ENCODE results near the gene ING3. TPM values are rescaled to one million over a fixed set of nuclear protein-coding genes. Genes with fewer than 3 reads are reported as not detected.

The ING3 gene
- total RNA-seq, 4 donors from 2014 or later, result 11.2 to 23.0 (median 16.7) TPM

DNA sequence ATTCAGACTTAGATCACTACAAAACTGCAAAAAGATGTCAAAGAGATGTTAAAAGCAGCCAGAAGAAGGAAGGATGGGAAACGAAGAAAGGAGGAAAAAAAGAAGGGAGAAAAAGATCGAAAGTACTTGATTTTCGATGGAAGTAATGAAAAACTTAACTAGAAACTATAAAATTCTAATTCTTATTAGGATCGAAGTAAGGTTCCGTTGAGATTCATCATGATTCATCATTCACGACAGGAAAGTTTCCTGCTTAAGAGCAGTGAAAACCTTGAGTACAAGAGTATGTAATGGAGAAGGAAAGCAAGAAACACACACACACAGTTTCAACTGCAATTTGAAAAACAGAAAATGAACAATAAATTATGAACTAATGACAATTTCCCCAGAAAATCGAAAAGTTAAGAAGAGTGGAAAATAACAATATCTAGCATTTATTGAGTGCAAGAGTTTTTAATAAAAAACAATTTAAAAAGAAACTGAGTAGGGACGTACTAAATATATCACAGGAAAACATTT lies 1.1 kb upstream of the ING3 start:
- no peaks in the 10 kb centered on the region for H3K27me3 ChIP-seq
- H3K4me1 ChIP-seq, result peaks cover 5 to 32% (median 9%) of the 10 kb centered on the region in 3 donors
- TF ChIP-seq POLR2A (IDR thresholded peaks at IDR 0.05) (no peak), EP300 (IDR thresholded peaks at IDR 0.05) (no peak)
- no peaks in the 10 kb centered on the region for H3K9me3 ChIP-seq
- no peak overlapping the region for H3K27ac ChIP-seq
- H3K4me3 ChIP-seq, result peak overlapping the region; percentile 50 to 65
- ATAC-seq, result no peak
- WGBS, 2 donors (ENCODE audit: low coverage in 1 of 2), result 52 to 65% methylated on average over 8 of the region's 8 CpGs
- peaks cover 0 to 14% of the 10 kb centered on the region in 2 donors for H3K36me3 ChIP-seq

DNA sequence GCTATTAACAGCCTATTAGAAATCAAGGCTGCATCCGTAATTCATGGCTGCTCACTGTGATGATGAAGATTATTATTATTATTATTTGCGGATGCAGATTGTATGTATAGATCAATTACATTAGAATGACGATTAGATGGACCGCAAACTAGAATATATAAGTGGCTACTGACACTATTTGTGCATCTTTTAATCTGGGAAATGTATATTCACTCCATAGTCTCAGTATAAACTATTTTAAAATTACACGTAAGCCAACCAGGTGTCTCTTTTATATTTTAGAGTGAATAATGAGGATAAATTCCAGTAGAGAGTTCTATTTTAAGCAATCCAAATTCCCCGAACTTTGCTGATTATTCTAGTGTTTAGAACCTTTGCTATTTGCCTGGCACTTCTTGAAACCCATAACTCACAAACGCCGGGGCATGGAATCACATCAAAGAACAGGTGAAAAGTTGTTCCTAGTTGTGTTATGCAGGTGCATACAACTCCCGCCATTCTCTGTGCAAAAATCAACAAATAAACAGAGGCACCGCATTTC lies 509 bp upstream of the ING3 start:
- 1% methylated on average over 9 to 10 of the region's 10 CpGs for WGBS, 2 donors (ENCODE audit: low coverage in 1 of 2)
- Histone ChIP-seq H3K4me1 (peaks cover 7 to 38% (median 9%) of the 10 kb centered on the region in 3 donors), H3K9me3 (no peaks in the 10 kb centered on the region), H3K36me3 (peaks cover 0 to 20% of the 10 kb centered on the region in 2 donors), H3K4me3 (peak overlapping the region; percentile 50 to 65), H3K27ac (peak overlapping the region; percentile 50 to 96 (median 84)), H3K27me3 (no peaks in the 10 kb centered on the region)
- TF ChIP-seq POLR2A (IDR thresholded peaks at IDR 0.05) (no peak), POLR2AphosphoS5 (IDR thresholded peaks at IDR 0.05) (no peak), EP300 (IDR thresholded peaks at IDR 0.05) (no peak)
- TF ChIP-seq, protein P1, sequence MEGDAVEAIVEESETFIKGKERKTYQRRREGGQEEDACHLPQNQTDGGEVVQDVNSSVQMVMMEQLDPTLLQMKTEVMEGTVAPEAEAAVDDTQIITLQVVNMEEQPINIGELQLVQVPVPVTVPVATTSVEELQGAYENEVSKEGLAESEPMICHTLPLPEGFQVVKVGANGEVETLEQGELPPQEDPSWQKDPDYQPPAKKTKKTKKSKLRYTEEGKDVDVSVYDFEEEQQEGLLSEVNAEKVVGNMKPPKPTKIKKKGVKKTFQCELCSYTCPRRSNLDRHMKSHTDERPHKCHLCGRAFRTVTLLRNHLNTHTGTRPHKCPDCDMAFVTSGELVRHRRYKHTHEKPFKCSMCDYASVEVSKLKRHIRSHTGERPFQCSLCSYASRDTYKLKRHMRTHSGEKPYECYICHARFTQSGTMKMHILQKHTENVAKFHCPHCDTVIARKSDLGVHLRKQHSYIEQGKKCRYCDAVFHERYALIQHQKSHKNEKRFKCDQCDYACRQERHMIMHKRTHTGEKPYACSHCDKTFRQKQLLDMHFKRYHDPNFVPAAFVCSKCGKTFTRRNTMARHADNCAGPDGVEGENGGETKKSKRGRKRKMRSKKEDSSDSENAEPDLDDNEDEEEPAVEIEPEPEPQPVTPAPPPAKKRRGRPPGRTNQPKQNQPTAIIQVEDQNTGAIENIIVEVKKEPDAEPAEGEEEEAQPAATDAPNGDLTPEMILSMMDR (IDR thresholded peaks at IDR 0.05), result no peak
- ATAC-seq, result no peak

DNA sequence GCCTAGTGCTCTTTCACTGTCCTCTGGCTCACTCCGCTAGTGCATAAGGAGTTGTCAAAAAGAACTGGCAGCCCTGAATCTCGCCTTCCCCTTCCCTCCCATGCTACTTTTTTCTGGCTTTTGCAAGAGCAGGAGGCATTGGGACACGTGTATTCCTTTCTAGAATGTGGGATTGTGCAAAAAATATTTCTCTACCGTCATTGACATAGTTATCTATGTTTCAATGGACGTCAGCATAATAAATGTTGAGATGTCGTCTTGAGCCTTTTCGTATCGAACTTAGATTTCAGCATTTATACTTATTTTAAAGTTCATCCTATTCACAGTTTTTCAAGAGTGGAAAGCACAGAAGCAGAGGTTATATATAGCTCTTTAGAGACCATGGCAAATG lies 727 bp downstream of the ING3 start:
- no peaks in the 10 kb centered on the region for H3K27me3 ChIP-seq
- H3K4me1 ChIP-seq, result peaks cover 9 to 48% (median 9%) of the 10 kb centered on the region in 3 donors
- H3K36me3 ChIP-seq, result peaks cover 2 to 32% of the 10 kb centered on the region in 2 donors
- H3K27ac ChIP-seq, result peak overlapping the region; percentile 83 to 97 (median 96)
- WGBS, 2 donors (ENCODE audit: low coverage in 1 of 2), result 2 to 6% methylated on average over 8 of the region's 8 CpGs
- TF ChIP-seq, protein P1 (IDR thresholded peaks at IDR 0.05), result no peak
- TF ChIP-seq EP300 (IDR thresholded peaks at IDR 0.05), result no peak
- TF ChIP-seq POLR2AphosphoS5 (IDR thresholded peaks at IDR 0.05), result no peak
- TF ChIP-seq POLR2A (IDR thresholded peaks at IDR 0.05), result no peak
- H3K4me3 ChIP-seq, result peak overlapping the region; percentile 50 to 65
- H3K9me3 ChIP-seq, result no peaks in the 10 kb centered on the region
- peak; percentile 48 for ATAC-seq

DNA sequence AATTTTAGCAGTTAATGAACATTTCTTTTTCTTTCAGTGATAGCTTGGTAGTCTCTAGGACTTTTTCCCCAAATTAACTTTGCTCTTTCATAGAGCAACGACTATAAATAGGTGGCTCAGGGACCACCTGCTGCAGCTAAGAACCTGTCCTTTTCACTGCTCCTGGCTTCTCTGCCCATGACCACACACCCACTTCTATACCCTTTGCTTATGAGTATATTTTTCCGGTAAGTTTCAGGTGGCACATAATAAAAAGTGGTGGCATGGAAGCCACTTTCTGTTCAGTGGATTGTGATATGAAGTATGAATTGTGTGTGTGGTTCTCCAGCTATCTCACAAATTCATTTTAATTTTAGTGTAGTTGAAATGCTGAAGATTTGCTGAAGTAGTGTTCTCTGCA lies 1.2 kb downstream of the ING3 start:
- peak overlapping the region in 3 of 4 donors; percentile 12 to 96 (median 96) for H3K27ac ChIP-seq
- TF ChIP-seq, protein P1 (IDR thresholded peaks at IDR 0.05), result no peak
- TF ChIP-seq EP300 (IDR thresholded peaks at IDR 0.05) (no peak), POLR2AphosphoS5 (IDR thresholded peaks at IDR 0.05) (no peak), POLR2A (IDR thresholded peaks at IDR 0.05) (no peak)
- H3K9me3 ChIP-seq, result no peaks in the 10 kb centered on the region
- H3K27me3 ChIP-seq, result no peaks in the 10 kb centered on the region
- H3K4me1 ChIP-seq, result peaks cover 9 to 48% (median 9%) of the 10 kb centered on the region in 3 donors
- no peak for ATAC-seq
- peak overlapping the region; percentile 50 to 65 for H3K4me3 ChIP-seq
- peaks cover 5 to 38% of the 10 kb centered on the region in 2 donors for H3K36me3 ChIP-seq
- 52 to 67% methylated on average over 2 of the region's 2 CpGs for WGBS, 2 donors (ENCODE audit: low coverage in 1 of 2)

DNA sequence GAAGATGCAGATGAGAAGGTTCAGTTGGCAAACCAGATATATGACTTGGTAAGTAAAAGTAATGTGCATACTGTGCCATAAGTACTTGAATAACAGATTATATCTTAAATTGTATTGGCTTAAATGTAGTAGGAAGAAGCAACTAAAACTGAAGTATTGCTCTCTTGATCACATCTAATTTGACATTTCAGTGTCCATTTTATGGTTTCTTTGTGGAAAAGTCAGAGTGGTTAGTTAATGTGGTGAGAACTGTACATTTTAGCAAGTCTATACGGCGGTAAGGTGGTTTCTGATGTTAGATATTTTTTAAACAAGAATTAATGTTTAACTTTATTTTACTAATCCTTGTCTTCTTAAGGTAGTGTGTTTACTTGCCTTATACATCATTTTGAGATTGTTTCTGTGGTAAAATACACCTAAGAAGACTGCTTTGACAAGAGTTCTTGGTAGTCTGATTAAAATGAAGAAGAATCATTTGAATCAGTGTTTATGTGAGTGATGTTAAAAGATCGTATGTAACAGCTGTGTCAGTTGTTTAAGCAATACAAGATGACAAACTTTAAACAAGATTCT lies 5.1 kb downstream of the ING3 start:
- peaks cover 5 to 63% of the 10 kb centered on the region in 2 donors for H3K36me3 ChIP-seq
- ATAC-seq, result no peak
- no peaks in the 10 kb centered on the region for H3K27me3 ChIP-seq
- no peak overlapping the region for H3K27ac ChIP-seq
- no peaks in the 10 kb centered on the region for H3K9me3 ChIP-seq
- 41 to 55% methylated on average over 3 of the region's 3 CpGs for whole genome bisulfite sequencing, 2 donors (ENCODE audit: low coverage in 1 of 2)
- H3K4me3 ChIP-seq, result no peak overlapping the region
- H3K4me1 ChIP-seq, result peaks cover 9 to 41% (median 9%) of the 10 kb centered on the region in 3 donors
- TF ChIP-seq POLR2AphosphoS5 (IDR thresholded peaks at IDR 0.05) (no peak), POLR2A (IDR thresholded peaks at IDR 0.05) (no peak), EP300 (IDR thresholded peaks at IDR 0.05) (no peak)
- TF ChIP-seq, protein P1 (IDR thresholded peaks at IDR 0.05), result no peak
